ENCODE results near the gene SEC22C.
"Not testable (repeated sequence)": the region's sequence is repeated elsewhere in the genome, so short reads cannot be mapped to it uniquely, and the experiment has no call there.

Gene SEC22C

DNA sequence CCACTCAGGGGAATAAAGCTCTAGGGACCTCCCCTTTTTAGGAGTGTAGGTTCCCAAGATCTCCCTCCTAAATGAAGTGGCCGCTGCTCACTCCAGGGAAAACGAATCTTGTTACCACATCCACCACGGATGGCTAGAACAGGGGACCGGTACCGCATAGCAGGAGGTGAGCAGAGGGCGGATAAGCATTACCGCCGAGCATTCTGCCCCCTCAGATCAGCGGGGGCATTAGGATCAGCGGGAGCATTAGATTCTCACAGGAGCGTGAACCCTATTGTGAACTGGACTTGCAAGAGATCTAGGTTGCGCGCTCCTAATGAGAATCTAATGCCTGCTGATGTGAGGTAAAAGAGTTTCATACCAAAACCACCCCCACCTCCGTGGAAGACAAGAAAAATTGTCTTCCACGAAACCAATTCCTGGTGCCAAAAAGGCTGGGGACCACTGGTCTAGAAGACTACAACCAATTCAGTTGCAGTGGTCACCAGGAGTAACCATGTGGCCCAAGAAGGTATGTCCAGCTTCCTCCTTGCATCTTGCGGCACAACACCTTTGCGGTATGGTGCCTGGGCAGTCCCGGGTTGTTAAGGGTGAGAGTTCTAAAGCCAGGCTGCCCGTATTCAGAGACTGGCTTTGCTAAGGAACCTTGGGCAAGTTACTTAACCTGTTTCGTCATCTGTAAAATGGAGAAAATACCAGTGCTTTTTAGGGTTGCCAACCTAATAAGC lies 7.8 kb upstream of the SEC22C start:
- DNase-seq = no peak
- in situ Hi-C loops (cut with HindIII; ENCODE audit: low pct_ligation_motif_present, low pct_unique_long_range_greater_than_20kb, low sequenced_read_pairs) = no loop called here

DNA sequence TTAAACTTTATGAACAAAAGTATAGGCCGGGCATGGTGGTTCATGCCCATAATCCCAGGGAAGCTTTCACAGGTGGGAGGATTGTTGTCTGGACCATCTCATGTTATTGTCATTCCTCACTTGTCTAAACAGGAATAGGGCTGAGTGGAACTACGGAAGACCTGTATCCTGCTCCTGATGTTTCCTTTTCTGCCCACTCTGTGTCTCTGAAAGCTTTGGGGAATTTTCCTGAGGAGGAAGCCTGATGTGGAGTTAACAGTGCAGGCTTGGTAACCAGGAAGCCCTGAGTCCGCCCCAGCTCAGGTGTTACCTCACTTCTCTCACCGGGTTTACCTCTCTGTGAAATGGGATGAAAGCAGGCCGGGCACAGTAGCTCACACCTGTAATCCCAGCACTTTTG lies 6.9 kb upstream of the SEC22C start:
- in situ Hi-C loops (cut with HindIII; ENCODE audit: low pct_ligation_motif_present, low pct_unique_long_range_greater_than_20kb, low sequenced_read_pairs) = no loop called here
- DNase-seq = no peak

DNA sequence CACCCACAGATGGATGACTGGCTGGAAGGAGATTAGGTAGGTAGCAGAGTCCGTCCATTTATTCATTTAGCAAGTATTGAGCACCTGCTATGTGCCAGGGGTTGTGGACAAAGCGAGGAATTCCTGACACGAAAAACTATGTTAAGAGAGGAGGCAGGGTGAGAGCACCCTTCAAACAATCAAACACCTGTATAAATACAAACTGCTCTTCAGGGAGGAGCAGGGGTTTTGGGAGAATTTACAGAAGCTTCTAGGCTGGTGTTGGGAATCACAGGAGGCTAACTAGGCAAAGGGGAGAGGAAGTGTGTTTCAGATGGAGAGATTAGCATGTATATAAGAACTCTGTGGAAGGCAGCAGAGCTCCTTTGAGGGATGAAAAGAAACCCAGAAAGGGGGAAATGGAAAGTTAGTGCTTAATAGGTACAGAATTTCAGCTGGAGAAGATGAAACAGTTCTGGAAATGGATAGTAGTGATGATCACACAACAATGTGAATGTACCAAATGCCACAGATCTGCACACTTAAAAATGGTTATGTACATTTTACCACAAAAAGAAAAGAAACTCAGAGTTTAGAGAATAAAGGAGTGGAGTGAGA lies 805 bp upstream of the SEC22C start:
- in situ Hi-C loops (cut with HindIII; ENCODE audit: low pct_ligation_motif_present, low pct_unique_long_range_greater_than_20kb, low sequenced_read_pairs) = no loop called here
- no peak for DNase-seq

DNA sequence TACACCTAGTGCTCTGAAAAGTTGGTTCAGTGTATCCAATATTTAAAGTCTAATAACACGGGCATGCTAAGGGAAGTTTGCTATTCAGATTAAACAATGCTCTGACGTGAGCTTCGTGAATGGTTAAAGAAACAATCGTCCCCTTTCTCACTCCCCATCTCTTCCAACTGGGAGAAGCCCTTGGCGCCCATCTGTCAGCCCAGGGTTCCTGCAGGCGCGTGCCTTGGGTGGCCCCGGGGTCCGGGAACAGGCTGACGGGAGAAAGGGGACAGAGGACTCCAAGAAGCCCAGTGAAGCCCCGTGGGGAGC lies 413 bp downstream of the SEC22C start:
- DNase-seq = no peak
- in situ Hi-C loops (cut with HindIII; ENCODE audit: low pct_ligation_motif_present, low pct_unique_long_range_greater_than_20kb, low sequenced_read_pairs) = no loop called here

DNA sequence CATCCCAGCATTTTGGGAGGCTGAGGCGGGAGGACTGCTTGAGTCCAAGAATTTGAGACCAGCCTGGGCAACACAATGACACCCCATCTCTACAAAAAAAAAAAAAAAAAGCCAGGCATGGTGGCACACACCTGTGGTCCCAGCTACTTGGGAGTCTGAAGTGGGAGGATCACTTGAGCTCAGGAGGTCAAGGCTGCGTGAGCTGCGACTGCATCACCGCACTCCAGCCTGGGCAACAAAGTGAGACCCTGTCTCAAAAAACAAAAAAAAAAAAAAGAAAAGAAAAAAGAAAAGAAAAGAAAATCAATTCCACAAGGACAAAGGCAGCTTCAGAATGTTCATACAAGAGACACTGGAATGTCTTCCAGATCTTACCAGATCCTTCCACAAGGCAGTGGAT lies 2.4 kb downstream of the SEC22C start:
- DNase-seq; in situ Hi-C loops (cut with HindIII; ENCODE audit: low pct_ligation_motif_present, low pct_unique_long_range_greater_than_20kb, low sequenced_read_pairs): not testable (repeated sequence)

DNA sequence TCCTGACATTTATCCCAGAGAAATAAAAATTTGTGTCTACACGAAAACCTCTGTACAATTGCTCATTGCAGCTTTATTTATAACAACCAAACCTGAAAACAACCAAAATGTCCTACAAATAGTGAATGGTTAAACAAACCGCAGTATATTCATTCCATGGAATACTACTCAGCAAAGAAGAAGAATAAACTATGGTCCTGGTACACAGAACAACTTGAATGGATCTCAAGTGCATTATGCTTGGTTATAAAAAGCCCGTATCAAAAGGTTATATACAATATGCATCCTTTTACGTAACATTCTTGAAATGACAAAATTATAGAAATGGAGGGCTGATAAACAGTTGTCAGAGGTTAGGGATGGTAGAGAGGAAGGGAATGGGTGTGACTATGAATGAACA lies 3.7 kb downstream of the SEC22C start:
- in situ Hi-C loops (cut with HindIII; ENCODE audit: low pct_ligation_motif_present, low pct_unique_long_range_greater_than_20kb, low sequenced_read_pairs) = no loop called here
- no peak for DNase-seq

DNA sequence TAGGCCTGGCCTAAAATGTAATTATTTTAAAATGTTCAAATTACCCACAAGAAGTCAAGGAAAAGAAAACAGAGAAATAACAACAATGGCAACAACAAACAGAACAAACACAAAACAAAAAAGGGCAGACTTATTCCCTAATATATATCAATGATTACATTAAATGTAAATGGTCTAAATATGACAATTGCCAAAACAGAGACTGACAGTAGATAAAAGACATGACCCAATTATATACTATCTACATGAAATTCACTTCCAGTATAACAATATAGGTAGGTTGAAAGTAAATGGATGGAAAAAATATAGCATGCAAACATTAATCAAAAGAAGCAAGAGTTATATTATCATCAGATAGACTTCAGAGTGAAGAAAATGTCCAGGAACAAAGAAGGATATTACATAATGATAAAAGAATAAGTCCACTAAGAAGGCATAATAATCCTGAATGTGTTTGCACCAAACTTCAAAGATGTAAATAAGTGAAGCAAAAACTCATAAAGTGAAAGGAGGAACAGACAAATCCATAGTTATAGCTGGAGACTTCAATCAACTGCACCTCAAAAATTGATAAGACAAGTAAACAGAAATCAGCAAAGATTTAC lies 6.5 kb downstream of the SEC22C start:
- in situ Hi-C loops (cut with HindIII; ENCODE audit: low pct_ligation_motif_present, low pct_unique_long_range_greater_than_20kb, low sequenced_read_pairs) = no loop called here

DNA sequence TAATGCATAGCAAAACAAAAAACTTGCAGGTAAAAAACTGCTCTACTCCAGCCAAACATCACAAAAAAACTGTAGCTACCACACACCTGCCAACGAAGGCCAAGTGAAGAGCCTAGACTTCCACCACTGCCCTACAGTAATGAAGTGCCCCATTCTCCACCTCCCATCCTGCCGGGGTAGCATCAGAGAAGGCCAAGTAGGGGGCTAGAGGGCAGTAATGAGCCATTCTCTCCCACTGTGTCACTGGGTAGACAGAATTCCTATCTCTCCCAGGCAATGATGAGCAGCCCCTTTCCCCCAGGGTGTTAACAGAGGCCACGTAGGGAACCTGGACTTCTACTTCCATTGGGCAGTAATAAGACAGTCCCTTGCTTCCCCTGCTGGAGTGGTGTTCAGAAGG lies 9.5 kb downstream of the SEC22C start:
- in situ Hi-C loops (cut with HindIII; ENCODE audit: low pct_ligation_motif_present, low pct_unique_long_range_greater_than_20kb, low sequenced_read_pairs) = no loop called here

More for the DNA sequence above, 6.5 kb downstream of the SEC22C start:
- no peak for DNase-seq

DNA sequence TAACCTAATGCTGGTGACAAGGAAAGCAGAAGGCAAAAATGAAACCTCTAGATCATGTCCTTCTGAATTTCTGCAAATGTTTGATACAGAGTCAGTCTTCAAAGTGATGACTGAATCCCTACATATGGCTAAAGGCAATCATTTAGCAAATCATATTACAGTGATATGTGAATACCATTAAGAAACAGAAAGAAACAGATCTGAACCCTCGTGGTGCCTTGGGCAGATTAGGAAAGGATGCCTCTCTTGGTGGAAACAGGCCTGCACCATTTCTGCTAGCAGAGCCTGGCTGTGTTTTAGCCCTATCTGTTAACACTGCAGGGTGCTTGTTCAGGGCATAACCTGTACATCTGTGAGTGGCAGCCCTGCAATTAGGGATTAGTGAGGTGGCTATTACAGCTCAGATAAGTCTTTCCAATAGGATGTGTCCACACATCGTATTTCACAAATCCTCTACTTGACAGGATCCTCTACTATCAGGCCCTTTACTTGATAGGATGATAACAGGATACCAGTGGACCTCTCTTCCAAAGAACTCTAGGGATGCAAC lies 12.1 kb downstream of the SEC22C start:
- no peak for DNase-seq
- in situ Hi-C loops (cut with HindIII; ENCODE audit: low pct_ligation_motif_present, low pct_unique_long_range_greater_than_20kb, low sequenced_read_pairs) = no loop called here

More for the DNA sequence above, 9.5 kb downstream of the SEC22C start:
- DNase-seq = peak; percentile 61

DNA sequence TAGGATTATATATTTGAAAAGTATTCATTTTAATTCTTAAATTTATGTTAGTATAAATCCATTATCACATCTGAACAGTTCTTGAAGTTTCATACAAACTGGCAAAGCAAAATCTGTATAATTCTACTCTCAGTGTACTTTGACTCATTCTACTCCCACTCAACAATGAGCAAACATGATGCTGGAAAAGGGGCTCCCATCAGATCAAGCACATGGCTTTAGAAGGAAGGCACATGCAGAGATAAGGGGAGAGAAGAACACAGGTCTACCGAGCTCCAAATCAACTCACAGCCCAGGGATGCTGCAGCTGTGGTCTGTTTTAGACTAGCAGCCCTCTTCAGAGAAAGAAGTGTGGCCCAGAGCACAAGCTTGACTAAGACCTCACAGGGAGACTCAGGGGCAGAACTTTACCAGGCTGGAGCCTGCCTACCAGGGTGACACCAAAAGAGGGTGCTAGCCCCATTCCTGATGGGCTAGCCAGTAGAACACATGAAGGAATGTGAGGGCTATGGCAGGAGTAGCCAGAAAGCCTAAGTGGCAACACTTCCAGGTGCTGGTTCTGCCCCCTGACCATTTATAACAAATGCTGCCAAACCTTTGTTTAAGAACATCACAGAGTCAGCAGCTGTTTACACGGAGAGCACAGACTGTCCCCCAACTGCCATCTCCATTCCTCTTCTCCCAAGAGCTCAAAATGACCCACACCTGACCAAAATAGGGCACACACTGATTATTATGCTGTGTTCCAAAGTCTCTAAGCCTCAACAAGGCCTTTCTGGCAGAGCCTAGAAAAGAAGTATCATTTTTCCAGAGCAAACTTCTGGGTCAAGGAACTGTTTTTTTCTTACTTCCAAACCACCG lies 19.5 kb downstream of the SEC22C start:
- in situ Hi-C loops (cut with HindIII; ENCODE audit: low pct_ligation_motif_present, low pct_unique_long_range_greater_than_20kb, low sequenced_read_pairs) = no loop called here

DNA sequence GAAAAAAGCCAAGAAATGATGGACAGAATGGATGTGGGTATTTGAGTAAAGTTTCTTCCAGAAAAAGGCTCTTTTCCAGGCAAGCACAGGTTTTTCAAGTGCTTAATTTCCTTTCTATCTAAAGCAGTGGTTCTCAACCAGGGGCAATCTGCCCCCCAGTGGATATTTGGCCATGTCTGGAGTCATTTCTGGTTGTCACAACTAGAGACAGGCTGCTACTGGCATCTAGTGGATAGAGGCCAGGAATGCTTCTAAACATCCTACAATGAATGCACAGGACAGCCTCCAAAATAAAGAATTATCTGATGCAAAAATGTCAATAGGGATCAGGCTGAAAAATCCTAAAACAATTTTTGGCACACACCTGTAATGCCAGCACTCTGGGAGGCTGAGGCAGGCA lies 23.9 kb downstream of the SEC22C start:
- no peak for DNase-seq
- in situ Hi-C loops (cut with HindIII; ENCODE audit: low pct_ligation_motif_present, low pct_unique_long_range_greater_than_20kb, low sequenced_read_pairs) = no loop called here

More for the DNA sequence above, 19.5 kb downstream of the SEC22C start:
- DNase-seq = no peak

DNA sequence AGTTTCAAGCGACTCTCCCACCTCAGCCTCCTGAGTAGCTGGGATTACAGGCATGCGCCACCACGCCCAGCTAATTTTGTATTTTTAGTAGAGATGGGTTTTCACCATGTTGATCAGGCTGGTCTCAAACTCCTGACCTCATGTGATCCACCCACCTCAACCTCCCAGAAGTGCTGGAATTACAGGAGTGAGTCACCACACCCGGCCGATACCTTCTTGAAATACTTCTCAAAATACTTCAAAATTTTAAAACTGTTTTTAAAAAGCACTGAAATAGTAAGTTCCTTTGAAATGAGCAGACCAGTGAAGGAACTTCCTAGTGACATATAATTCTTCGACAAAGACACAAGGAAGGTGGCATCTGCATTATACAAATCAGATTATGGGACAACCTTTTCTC lies 24.9 kb downstream of the SEC22C start:
- DNase-seq; in situ Hi-C loops (cut with HindIII; ENCODE audit: low pct_ligation_motif_present, low pct_unique_long_range_greater_than_20kb, low sequenced_read_pairs): not testable (repeated sequence)

DNA sequence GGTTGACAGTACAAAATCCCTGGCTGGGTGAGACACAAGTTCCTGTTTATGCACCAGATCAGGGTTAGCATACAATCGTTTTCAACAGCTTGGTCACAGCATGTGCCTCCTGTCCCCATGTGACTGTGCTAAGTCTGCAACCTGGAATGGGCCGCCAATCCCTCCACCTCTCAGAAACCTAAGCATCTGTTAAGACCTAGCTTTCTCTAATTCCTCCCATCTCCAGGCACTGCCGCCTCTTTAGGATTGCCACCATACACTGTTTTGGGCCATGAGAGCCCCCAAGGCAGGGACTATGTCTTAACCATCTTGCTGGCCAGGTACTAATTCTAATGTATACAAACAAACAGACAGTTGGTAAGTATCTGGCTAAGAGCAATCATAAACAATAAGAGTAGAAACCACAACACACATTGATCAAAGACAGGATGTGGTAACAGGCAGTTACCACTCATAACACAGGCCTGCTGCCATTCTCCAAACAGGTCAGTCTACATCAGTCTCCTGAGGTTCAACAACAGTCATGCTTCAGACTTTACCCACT lies 25.6 kb downstream of the SEC22C start:
- DNase-seq = no peak
- in situ Hi-C loops (cut with HindIII; ENCODE audit: low pct_ligation_motif_present, low pct_unique_long_range_greater_than_20kb, low sequenced_read_pairs) = no loop called here

DNA sequence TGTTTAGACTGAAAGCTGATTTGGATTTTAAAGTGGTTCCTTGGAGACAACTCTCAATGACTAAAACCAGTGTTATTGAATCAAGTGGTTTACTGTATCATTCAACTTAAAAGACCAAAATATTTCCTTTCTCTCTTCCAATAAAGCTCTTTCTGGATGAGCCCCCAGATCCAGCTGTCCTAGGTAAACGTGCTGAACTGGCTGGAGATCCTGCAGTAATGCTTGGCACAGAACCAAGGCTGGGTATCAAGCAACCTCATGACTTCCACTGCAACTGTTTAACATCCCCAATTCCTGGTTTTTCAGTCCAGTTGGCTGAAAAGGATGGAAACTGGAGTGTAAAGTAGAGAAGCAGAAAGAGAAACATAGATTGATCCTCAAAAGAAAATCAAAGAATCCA lies 28.9 kb downstream of the SEC22C start:
- in situ Hi-C loops (cut with HindIII; ENCODE audit: low pct_ligation_motif_present, low pct_unique_long_range_greater_than_20kb, low sequenced_read_pairs) = no loop called here
- no peak for DNase-seq

DNA sequence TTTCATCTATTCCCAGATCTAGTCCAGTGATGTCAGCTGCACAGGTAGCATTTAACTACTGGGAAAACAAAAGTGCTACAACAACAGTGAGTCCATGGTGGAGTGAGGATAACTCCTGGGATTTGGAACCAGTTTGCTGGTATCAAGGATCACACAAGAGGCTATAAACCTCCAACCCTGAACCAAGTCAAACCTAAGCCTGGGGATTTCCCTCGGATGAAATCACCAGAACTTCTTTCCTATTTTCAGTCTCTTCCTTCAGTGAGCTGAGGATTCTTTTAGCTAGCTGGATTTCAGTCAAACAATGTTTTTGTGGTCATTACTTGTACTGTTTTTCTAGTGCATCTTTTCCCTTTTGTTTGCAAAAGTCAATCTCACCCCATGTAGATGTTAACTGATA lies 31.5 kb downstream of the SEC22C start:
- in situ Hi-C loops (cut with HindIII; ENCODE audit: low pct_ligation_motif_present, low pct_unique_long_range_greater_than_20kb, low sequenced_read_pairs) = no loop called here
- no peak for DNase-seq

DNA sequence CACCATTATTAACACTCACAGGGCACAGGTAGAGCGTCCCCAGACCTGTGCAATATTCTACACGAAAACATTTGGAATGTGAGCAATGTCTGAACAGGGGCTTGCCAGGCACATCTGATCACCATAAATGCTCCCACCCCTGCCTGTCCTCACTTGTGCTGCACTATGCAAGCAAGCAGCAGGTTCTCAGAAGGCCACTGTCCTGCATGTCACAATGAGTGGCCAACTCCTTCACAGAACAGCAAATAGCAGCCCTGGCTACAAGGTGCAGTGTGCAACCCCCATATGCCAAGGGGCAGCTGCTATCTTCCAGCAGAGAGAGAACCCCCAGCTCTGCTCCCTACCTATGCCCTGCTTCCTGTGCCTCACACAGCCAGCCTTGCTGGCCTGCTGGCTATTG lies 32.6 kb downstream of the SEC22C start:
- in situ Hi-C loops (cut with HindIII; ENCODE audit: low pct_ligation_motif_present, low pct_unique_long_range_greater_than_20kb, low sequenced_read_pairs) = no loop called here

DNA sequence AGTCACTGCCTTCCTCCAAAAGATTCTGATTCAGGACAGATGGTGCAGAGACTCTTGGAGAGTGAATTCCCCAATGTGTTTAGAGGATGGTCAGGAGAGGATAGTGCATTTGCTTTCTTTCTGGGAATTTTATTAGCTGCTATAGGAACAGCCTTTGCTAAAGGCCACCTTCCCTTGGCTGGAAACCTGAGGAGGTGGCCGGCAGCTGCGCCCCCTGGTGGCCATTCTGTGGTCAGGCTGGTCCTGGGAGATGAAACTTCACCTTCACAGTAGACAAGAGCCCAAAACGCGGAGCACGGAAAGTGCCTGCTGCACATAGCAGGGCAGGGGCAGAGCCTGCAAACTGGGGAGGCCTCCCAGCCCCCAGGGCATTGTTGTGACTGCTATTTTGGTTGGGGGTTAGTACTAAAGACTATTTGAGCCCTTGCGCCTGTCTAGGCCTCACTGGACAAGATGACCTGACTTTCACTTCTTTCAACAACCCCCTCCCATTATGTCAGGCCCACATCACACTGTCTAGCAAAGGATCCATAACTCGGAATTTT lies 34.3 kb downstream of the SEC22C start:
- in situ Hi-C loops (cut with HindIII; ENCODE audit: low pct_ligation_motif_present, low pct_unique_long_range_greater_than_20kb, low sequenced_read_pairs) = no loop called here
- DNase-seq = peak; percentile 34

More for the DNA sequence above, 32.6 kb downstream of the SEC22C start:
- DNase-seq = no peak

DNA sequence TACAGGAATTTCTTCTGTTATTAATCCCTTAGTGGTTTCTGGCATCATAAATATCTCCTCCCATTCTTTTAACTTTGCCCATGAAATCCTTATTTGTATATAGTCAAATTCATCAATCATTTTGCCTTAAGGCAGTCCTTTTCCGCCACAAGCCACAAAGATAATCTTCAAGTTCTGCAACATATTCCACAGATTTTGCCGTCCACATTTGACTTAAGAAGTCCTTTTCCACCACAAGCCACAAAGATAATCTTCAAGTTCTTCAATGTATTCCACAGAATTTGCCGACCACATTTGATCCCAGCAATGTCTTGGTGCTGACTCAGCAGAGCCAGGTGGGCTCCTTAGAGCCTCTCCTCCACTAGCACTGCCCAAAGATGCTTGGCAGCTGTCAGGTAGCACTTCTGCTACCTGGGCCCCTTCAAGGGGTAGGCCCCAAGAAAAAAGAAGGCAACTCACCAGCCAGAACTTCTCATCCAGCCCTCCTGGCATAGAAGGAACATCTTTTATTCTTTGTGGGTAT lies 35.0 kb downstream of the SEC22C start:
- DNase-seq = no peak
- in situ Hi-C loops (cut with HindIII; ENCODE audit: low pct_ligation_motif_present, low pct_unique_long_range_greater_than_20kb, low sequenced_read_pairs) = no loop called here

Data from ACHN (cell line).